Hepatocyte (in vitro differentiated cells): ENCODE results near the gene ERCC6L2. TPM values are rescaled to one million over a fixed set of nuclear protein-coding genes. Genes with fewer than 3 reads are reported as not detected.

ENCODE experiments used
- DNase-seq: peaks from one replicate; pipeline ENCODE4 v3.0.0-alpha.2; 2016; ENCODE audit warnings: low spot score
- H2AFZ ChIP-seq: fragments of 200-600 bp; sonication (generic); 2 replicates; pipeline ENCODE4 v1.6.0; 2016; ENCODE audit warnings: antibody characterized with exemption, mild to moderate bottlenecking
- H3K27ac ChIP-seq: fragments of 200-600 bp; sonication (generic); 2 replicates; pipeline ENCODE4 v1.5.1; 2016; ENCODE audit warnings: mild to moderate bottlenecking
- H3K27me3 ChIP-seq: fragments of 200-600 bp; sonication (generic); 2 replicates; pipeline ENCODE4 v1.6.1; 2016
- H3K36me3 ChIP-seq: fragments of 200-600 bp; sonication (generic); replicated peaks from 2 replicates; pipeline ENCODE4 v1.5.1; 2016; ENCODE audit warnings: low read depth; ENCODE audit not compliant: insufficient read depth
- H3K4me1 ChIP-seq: fragments of 200-600 bp; sonication (generic); 2 replicates; pipeline ENCODE4 v1.5.1; 2016; ENCODE audit warnings: mild to moderate bottlenecking, moderate library complexity; ENCODE audit not compliant: insufficient read depth
- H3K4me2 ChIP-seq: fragments of 200-600 bp; sonication (generic); 2 replicates; pipeline ENCODE4 v1.6.0; 2016
- H3K4me3 ChIP-seq: fragments of 200-600 bp; sonication (generic); 2 replicates; pipeline ENCODE4 v1.5.1; 2016; ENCODE audit warnings: mild to moderate bottlenecking
- H3K79me2 ChIP-seq: fragments of 200-600 bp; sonication (generic); 2 replicates; pipeline ENCODE4 v1.6.0; 2017; ENCODE audit warnings: mild to moderate bottlenecking
- H3K9me2 ChIP-seq: fragments of 200-600 bp; sonication (generic); replicated peaks from 2 replicates; pipeline ENCODE4 v1.6.0; 2017; ENCODE audit warnings: mild to moderate bottlenecking; ENCODE audit not compliant: insufficient read depth
- H3K9me3 ChIP-seq: fragments of 200-600 bp; sonication (generic); 2 replicates; pipeline ENCODE4 v1.5.1; 2016; ENCODE audit warnings: low read depth, mild to moderate bottlenecking
- H4K20me1 ChIP-seq: fragments of 200-600 bp; sonication (generic); 2 replicates; pipeline ENCODE4 v1.6.0; 2016; ENCODE audit warnings: mild to moderate bottlenecking; ENCODE audit not compliant: insufficient read depth, poor library complexity, severe bottlenecking
- CTCF ChIP-seq: fragments of 200-600 bp; sonication (generic); IDR thresholded peaks from 2 replicates; pipeline ENCODE4 v1.5.1; 2016; ENCODE audit warnings: antibody characterized with exemption, mild to moderate bottlenecking; ENCODE audit not compliant: poor library complexity
- EZH2 ChIP-seq: fragments of 200-600 bp; sonication (generic); IDR thresholded peaks from 2 replicates; pipeline ENCODE4 v1.6.1; 2016; ENCODE audit warnings: antibody characterized with exemption, mild to moderate bottlenecking, borderline replicate concordance
- EZH2phosphoT487 ChIP-seq: fragments of 200-600 bp; sonication (generic); IDR thresholded peaks from one replicate; pipeline ENCODE4 v1.6.1; 2018; ENCODE audit warnings: antibody characterized with exemption, mild to moderate bottlenecking, low read depth, moderate library complexity; ENCODE audit not compliant: unreplicated experiment, severe bottlenecking
- WGBS: methylation state at CpG from one replicate; pipeline ENCODE4 v1.1.6; 2016; ENCODE audit warnings: low lambda C conversion rate; ENCODE audit errors: missing lambda C conversion rate; 5-methylcytosine and 5-hydroxymethylcytosine counted together
- polyA plus RNA-seq: library from polyadenylated mRNA; unstranded; fragments of >200 nt; fragmentation: Nextera tagmentation; extraction: Ambion mirVana; gene quantifications from 2 replicates; pipeline ENCODE4 v1.2.1, GENCODE V29; 2016
- total RNA-seq: library from RNA; depleted of rRNA; stranded (reverse); fragments of >200 nt; gene quantifications from 2 replicates; pipeline ENCODE4 v1.2.3, GENCODE V29; 2014

Gene ERCC6L2
- total and polyA plus RNA-seq, 2 experiments from 2014 or later, result 17.6 to 55.7 TPM

- Histone ChIP-seq H3K27ac (no peak overlapping the region), H3K79me2 (peaks cover 35% of the 10 kb centered on the region), H3K4me1 (no peaks in the 10 kb centered on the region), H3K27me3 (no peaks in the 10 kb centered on the region), H3K36me3 (no peaks in the 10 kb centered on the region), H3K9me2 (no peaks in the 10 kb centered on the region), H4K20me1 (no peaks in the 10 kb centered on the region), H3K4me3 (no peak overlapping the region), H2AFZ (no peak overlapping the region), H3K4me2 (no peak overlapping the region), H3K9me3 (no peaks in the 10 kb centered on the region)
- DNase-seq, result no peak
- TF ChIP-seq EZH2 (no peak), CTCF (no peak), EZH2phosphoT487 (no peak)
Measured at GRCh38 chr9:95912773-95913172, 37.3 kb downstream of the ERCC6L2 start.

- WGBS, result 91% methylated on average over 2 of the region's 2 CpGs
- H3K4me2 ChIP-seq, result no peak overlapping the region
Measured at GRCh38 chr9:95920017-95920416, 44.5 kb downstream of the ERCC6L2 start.

GRCh38 chr9:95923794-95924193 lies 48.3 kb downstream of the ERCC6L2 start:
- H3K9me2 ChIP-seq, result no peaks in the 10 kb centered on the region
- TF ChIP-seq EZH2 (no peak), CTCF (no peak), EZH2phosphoT487 (no peak)
- no peaks in the 10 kb centered on the region for H4K20me1 ChIP-seq
- H3K36me3 ChIP-seq, result no peaks in the 10 kb centered on the region
- no peak overlapping the region for H3K4me2 ChIP-seq
- H3K9me3 ChIP-seq, result no peaks in the 10 kb centered on the region
- H3K79me2 ChIP-seq, result peaks cover 3% of the 10 kb centered on the region
- no peak overlapping the region for H3K27ac ChIP-seq
- no peak overlapping the region for H2AFZ ChIP-seq
- 44% methylated on average over 2 of the region's 2 CpGs for WGBS
- H3K4me1 ChIP-seq, result peaks cover 6% of the 10 kb centered on the region
- no peaks in the 10 kb centered on the region for H3K27me3 ChIP-seq
- no peak overlapping the region for H3K4me3 ChIP-seq
- DNase-seq, result peak; percentile 6

More at GRCh38 chr9:95920017-95920416, 44.5 kb downstream of the ERCC6L2 start:
- Histone ChIP-seq H3K79me2 (peaks cover 6% of the 10 kb centered on the region), H3K9me2 (no peaks in the 10 kb centered on the region), H4K20me1 (no peaks in the 10 kb centered on the region), H3K4me3 (no peak overlapping the region), H3K27ac (no peak overlapping the region), H3K4me1 (peaks cover 6% of the 10 kb centered on the region), H3K9me3 (no peaks in the 10 kb centered on the region), H3K27me3 (no peaks in the 10 kb centered on the region), H3K36me3 (no peaks in the 10 kb centered on the region), H2AFZ (no peak overlapping the region)
- TF ChIP-seq EZH2phosphoT487 (no peak), CTCF (no peak), EZH2 (no peak)
- no peak for DNase-seq

GRCh38 chr9:95924987-95925386 lies 49.5 kb downstream of the ERCC6L2 start:
- Histone ChIP-seq H3K27ac (peak overlapping the region; percentile 47), H3K79me2 (peaks cover 3% of the 10 kb centered on the region), H2AFZ (no peak overlapping the region), H3K36me3 (no peaks in the 10 kb centered on the region), H3K9me3 (no peaks in the 10 kb centered on the region), H3K4me1 (peaks cover 6% of the 10 kb centered on the region), H3K9me2 (no peaks in the 10 kb centered on the region), H3K4me3 (no peak overlapping the region), H3K4me2 (no peak overlapping the region), H3K27me3 (no peaks in the 10 kb centered on the region), H4K20me1 (no peaks in the 10 kb centered on the region)
- DNase-seq, result peak; percentile 25
- WGBS, result 70% methylated on average over 1 of the region's 1 CpG
- no peak for TF ChIP-seq EZH2phosphoT487
- no peak for TF ChIP-seq EZH2
- TF ChIP-seq CTCF, result no peak
